LNCAP (cell line): ENCODE measurements around the gene CFAP52.

Experiments used
- TF ChIP-seq, protein P1 (sequence below): fragments of 450-650 bp; IDR thresholded peaks from 2 replicates; pipeline ENCODE4 v1.5.1; 2017; ENCODE audit warnings: mild to moderate bottlenecking

Gene CFAP52

DNA sequence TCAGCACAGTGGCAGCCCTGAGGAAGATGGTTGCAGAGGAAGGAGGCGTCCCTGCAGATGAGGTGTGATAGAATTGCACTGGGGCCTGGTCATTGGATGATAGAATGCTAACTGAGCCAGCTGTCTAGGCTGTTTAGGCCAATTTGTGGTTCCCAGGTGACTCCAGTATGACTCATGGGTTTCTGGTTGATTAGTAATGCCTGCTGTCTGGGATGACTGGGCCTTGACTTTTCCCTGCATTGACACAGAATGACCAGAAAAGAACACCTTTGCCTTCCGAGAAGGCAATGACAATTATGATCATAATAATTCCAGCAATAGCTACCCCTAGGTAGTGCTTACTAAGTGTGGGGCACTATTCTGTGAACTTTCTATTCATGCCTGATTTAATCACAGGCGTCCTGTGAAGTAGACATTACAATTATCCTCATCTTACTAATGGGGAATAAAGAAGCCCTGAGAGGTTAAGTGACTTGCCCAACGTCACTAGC, 100.4 kb downstream of the CFAP52 start:
- TF ChIP-seq, protein P1, sequence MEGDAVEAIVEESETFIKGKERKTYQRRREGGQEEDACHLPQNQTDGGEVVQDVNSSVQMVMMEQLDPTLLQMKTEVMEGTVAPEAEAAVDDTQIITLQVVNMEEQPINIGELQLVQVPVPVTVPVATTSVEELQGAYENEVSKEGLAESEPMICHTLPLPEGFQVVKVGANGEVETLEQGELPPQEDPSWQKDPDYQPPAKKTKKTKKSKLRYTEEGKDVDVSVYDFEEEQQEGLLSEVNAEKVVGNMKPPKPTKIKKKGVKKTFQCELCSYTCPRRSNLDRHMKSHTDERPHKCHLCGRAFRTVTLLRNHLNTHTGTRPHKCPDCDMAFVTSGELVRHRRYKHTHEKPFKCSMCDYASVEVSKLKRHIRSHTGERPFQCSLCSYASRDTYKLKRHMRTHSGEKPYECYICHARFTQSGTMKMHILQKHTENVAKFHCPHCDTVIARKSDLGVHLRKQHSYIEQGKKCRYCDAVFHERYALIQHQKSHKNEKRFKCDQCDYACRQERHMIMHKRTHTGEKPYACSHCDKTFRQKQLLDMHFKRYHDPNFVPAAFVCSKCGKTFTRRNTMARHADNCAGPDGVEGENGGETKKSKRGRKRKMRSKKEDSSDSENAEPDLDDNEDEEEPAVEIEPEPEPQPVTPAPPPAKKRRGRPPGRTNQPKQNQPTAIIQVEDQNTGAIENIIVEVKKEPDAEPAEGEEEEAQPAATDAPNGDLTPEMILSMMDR, result no peak

DNA sequence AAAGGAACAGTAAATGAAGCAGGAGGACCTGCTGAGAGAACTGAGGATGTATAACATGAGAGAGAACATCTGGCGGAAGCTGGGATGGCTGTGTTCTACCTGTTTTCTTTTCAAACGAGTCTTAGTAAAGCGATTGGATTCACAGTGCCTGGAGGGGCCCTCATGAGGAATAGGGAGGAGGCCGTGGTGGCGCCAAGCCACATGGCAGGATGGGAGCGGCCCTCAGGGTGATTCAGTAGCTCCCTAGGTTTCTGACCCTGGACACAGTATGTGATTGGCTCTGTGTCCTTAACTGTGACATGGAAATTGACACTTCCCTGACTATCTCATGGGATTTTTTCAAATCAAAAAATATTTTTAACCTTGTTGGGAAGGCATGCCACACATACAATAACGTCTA, 101.0 kb downstream of the CFAP52 start:
- TF ChIP-seq, protein P1, result no peak

DNA sequence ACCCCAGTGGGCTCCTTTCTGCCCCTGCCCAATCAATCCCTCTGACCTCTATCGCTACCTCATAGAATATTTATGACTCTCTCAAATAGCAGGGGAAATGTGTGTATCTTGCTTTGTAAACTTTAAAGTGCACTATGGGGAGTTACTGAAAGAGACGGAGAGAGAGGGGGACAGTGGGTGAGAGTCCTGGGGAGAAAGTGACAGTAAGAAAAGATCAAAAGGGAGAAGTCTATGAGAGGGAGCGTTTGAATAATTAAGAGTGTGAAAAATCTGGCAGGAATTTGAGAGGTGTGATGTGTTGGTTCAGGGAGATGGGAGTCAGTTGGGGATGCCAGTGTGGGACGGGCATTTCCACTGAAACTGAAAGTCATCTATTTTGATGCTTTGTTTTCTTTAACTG, 101.5 kb downstream of the CFAP52 start:
- TF ChIP-seq, protein P1, result no peak

DNA sequence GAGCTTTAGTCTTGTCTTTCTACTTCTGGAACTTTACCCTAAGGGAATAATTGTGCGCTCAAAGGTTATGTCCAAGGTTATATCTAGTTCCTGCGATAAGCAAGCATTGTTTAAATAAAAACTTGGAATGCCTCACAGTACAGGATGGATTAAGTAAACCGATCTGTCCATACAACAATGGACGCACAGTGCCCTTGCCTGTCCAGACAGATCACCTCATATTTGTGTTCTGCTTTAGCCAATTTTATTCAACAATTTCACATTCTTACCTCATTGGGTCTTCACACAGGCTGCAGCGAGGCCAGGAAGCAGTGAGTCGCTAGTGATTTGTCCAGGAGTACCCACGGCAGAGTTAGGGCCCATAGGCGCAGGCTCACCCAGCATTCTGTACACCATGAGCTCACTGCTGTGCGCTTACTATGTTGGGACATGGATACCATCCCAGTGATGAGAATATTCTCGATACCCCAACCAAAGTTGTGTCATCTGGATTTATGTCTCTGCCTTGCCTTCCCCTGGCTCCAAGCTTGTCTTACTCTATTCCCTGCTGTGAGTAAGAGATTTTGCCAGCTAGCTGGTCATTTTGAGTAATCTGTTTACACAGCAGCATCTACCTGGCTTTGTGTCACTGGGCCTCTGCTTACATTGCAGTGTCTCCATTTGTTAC, 108.6 kb downstream of the CFAP52 start:
- TF ChIP-seq, protein P1, result no peak
